ENCODE measurements around the gene MALAT1.

The MALAT1 gene

DNA sequence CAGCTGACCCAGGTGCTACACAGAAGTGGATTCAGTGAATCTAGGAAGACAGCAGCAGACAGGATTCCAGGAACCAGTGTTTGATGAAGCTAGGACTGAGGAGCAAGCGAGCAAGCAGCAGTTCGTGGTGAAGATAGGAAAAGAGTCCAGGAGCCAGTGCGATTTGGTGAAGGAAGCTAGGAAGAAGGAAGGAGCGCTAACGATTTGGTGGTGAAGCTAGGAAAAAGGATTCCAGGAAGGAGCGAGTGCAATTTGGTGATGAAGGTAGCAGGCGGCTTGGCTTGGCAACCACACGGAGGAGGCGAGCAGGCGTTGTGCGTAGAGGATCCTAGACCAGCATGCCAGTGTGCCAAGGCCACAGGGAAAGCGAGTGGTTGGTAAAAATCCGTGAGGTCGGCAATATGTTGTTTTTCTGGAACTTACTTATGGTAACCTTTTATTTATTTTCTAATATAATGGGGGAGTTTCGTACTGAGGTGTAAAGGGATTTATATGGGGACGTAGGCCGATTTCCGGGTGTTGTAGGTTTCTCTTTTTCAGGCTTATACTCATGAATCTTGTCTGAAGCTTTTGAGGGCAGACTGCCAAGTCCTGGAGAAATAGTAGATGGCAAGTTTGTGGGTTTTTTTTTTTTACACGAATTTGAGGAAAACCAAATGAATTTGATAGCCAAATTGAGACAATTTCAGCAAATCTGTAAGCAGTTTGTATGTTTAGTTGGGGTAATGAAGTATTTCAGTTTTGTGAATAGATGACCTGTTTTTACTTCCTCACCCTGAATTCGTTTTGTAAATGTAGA is 1.7 kb downstream of the MALAT1 start:
- TF ChIP-seq ARNTL (CRISPR knock-in tag; IDR thresholded peaks at IDR 0.05; ENCODE audit: borderline replicate concordance, low read depth) (no peak), GLIS3 (CRISPR knock-in tag; IDR thresholded peaks at IDR 0.05) (peak; percentile 92), ESRRG (CRISPR knock-in tag; IDR thresholded peaks at IDR 0.05) (no peak), TOX (CRISPR knock-in tag; IDR thresholded peaks at IDR 0.05; ENCODE audit: borderline replicate concordance) (peak; percentile 88), ZNF8 (CRISPR knock-in tag; IDR thresholded peaks at IDR 0.05) (no peak; the same call in 1 of the 2 replicates), RARB (CRISPR knock-in tag; IDR thresholded peaks at IDR 0.05) (peak; percentile 75)
- ATAC-seq, result no peak

DNA sequence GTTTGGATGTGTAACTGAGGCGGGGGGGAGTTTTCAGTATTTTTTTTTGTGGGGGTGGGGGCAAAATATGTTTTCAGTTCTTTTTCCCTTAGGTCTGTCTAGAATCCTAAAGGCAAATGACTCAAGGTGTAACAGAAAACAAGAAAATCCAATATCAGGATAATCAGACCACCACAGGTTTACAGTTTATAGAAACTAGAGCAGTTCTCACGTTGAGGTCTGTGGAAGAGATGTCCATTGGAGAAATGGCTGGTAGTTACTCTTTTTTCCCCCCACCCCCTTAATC is 2.3 kb downstream of the MALAT1 start:
- TF ChIP-seq ESRRG (CRISPR knock-in tag; IDR thresholded peaks at IDR 0.05) (peak; percentile 46; the same call in 1 of the 2 replicates), PPARA (CRISPR knock-in tag; IDR thresholded peaks at IDR 0.05; ENCODE audit: borderline replicate concordance) (no peak), GLIS3 (CRISPR knock-in tag; IDR thresholded peaks at IDR 0.05) (peak; percentile 17; the same call in 1 of the 2 replicates), ZFP30 (CRISPR knock-in tag; IDR thresholded peaks at IDR 0.05) (no peak), ZNF565 (CRISPR knock-in tag; conservative IDR thresholded peaks at IDR 0.05; ENCODE audit: low read depth) (no peak), ZC3H10 (CRISPR knock-in tag; IDR thresholded peaks at IDR 0.05) (peak; percentile 16; the same call in 1 of the 2 replicates)
- TF ChIP-seq, protein P1, sequence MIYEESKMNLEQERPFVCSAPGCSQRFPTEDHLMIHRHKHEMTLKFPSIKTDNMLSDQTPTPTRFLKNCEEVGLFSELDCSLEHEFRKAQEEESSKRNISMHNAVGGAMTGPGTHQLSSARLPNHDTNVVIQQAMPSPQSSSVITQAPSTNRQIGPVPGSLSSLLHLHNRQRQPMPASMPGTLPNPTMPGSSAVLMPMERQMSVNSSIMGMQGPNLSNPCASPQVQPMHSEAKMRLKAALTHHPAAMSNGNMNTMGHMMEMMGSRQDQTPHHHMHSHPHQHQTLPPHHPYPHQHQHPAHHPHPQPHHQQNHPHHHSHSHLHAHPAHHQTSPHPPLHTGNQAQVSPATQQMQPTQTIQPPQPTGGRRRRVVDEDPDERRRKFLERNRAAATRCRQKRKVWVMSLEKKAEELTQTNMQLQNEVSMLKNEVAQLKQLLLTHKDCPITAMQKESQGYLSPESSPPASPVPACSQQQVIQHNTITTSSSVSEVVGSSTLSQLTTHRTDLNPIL (CRISPR knock-in tag; IDR thresholded peaks at IDR 0.05; ENCODE audit: low read depth), result no peak
- TF ChIP-seq, protein P2, sequence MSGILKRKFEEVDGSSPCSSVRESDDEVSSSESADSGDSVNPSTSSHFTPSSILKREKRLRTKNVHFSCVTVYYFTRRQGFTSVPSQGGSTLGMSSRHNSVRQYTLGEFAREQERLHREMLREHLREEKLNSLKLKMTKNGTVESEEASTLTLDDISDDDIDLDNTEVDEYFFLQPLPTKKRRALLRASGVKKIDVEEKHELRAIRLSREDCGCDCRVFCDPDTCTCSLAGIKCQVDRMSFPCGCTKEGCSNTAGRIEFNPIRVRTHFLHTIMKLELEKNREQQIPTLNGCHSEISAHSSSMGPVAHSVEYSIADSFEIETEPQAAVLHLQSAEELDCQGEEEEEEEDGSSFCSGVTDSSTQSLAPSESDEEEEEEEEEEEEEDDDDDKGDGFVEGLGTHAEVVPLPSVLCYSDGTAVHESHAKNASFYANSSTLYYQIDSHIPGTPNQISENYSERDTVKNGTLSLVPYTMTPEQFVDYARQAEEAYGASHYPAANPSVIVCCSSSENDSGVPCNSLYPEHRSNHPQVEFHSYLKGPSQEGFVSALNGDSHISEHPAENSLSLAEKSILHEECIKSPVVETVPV (CRISPR knock-in tag; IDR thresholded peaks at IDR 0.05), result peak; percentile 19; the same call in 1 of the 2 replicates
- TF ChIP-seq, protein P3, sequence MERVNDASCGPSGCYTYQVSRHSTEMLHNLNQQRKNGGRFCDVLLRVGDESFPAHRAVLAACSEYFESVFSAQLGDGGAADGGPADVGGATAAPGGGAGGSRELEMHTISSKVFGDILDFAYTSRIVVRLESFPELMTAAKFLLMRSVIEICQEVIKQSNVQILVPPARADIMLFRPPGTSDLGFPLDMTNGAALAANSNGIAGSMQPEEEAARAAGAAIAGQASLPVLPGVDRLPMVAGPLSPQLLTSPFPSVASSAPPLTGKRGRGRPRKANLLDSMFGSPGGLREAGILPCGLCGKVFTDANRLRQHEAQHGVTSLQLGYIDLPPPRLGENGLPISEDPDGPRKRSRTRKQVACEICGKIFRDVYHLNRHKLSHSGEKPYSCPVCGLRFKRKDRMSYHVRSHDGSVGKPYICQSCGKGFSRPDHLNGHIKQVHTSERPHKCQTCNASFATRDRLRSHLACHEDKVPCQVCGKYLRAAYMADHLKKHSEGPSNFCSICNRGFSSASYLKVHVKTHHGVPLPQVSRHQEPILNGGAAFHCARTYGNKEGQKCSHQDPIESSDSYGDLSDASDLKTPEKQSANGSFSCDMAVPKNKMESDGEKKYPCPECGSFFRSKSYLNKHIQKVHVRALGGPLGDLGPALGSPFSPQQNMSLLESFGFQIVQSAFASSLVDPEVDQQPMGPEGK (CRISPR knock-in tag; IDR thresholded peaks at IDR 0.05; ENCODE audit: borderline replicate concordance), result peak; percentile 82; the same call in 1 of the 2 replicates
- no peak for ATAC-seq

DNA sequence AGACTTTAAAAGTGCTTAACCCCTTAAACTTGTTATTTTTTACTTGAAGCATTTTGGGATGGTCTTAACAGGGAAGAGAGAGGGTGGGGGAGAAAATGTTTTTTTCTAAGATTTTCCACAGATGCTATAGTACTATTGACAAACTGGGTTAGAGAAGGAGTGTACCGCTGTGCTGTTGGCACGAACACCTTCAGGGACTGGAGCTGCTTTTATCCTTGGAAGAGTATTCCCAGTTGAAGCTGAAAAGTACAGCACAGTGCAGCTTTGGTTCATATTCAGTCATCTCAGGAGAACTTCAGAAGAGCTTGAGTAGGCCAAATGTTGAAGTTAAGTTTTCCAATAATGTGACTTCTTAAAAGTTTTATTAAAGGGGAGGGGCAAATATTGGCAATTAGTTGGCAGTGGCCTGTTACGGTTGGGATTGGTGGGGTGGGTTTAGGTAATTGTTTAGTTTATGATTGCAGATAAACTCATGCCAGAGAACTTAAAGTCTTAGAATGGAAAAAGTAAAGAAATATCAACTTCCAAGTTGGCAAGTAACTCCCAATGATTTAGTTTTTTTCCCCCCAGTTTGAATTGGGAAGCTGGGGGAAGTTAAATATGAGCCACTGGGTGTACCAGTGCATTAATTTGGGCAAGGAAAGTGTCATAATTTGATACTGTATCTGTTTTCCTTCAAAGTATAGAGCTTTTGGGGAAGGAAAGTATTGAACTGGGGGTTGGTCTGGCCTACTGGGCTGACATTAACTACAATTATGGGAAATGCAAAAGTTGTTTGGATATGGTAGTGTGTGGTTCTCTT is 2.8 kb downstream of the MALAT1 start:
- ATAC-seq, result no peak
- peak; percentile 32 for TF ChIP-seq RARB (CRISPR knock-in tag; IDR thresholded peaks at IDR 0.05)
- TF ChIP-seq, protein P2 (CRISPR knock-in tag; IDR thresholded peaks at IDR 0.05), result no peak
- TF ChIP-seq BACH2 (CRISPR knock-in tag; IDR thresholded peaks at IDR 0.05; ENCODE audit: borderline replicate concordance), result no peak
- peak; percentile 66 for TF ChIP-seq ZNF70 (CRISPR knock-in tag; IDR thresholded peaks at IDR 0.05)
- TF ChIP-seq, protein P3 (CRISPR knock-in tag; IDR thresholded peaks at IDR 0.05; ENCODE audit: borderline replicate concordance), result peak; percentile 19; the same call in 1 of the 2 replicates
- 0 out of 2 replicates have a peak, but pooled peaks have one; percentile 13 for TF ChIP-seq ZNF565 (CRISPR knock-in tag; conservative IDR thresholded peaks at IDR 0.05; ENCODE audit: low read depth)
- TF ChIP-seq ZFP30 (CRISPR knock-in tag; IDR thresholded peaks at IDR 0.05), result peak; percentile 33
- TF ChIP-seq ISL1 (CRISPR knock-in tag; IDR thresholded peaks at IDR 0.05), result no peak; the same call in 1 of the 2 replicates
- TF ChIP-seq TOX (CRISPR knock-in tag; IDR thresholded peaks at IDR 0.05; ENCODE audit: borderline replicate concordance), result peak; percentile 79; the same call in 1 of the 2 replicates
- TF ChIP-seq TCF4 (CRISPR knock-in tag; IDR thresholded peaks at IDR 0.05; ENCODE audit: borderline replicate concordance), result peak; percentile 7
- no peak; the same call in 1 of the 2 replicates for TF ChIP-seq ESRRG (CRISPR knock-in tag; IDR thresholded peaks at IDR 0.05)
- TF ChIP-seq ZFP3 (CRISPR knock-in tag; IDR thresholded peaks at IDR 0.05), result 0 out of 2 replicates have a peak, but pooled peaks have one; percentile 30
- TF ChIP-seq SNAI2 (CRISPR knock-in tag; IDR thresholded peaks at IDR 0.05), result peak; percentile 20
- TF ChIP-seq ZC3H10 (CRISPR knock-in tag; IDR thresholded peaks at IDR 0.05), result peak; percentile 56
- no peak for TF ChIP-seq PPARA (CRISPR knock-in tag; IDR thresholded peaks at IDR 0.05; ENCODE audit: borderline replicate concordance)
- TF ChIP-seq GLIS3 (CRISPR knock-in tag; IDR thresholded peaks at IDR 0.05), result peak; percentile 86; the same call in 1 of the 2 replicates
- TF ChIP-seq, protein P4, sequence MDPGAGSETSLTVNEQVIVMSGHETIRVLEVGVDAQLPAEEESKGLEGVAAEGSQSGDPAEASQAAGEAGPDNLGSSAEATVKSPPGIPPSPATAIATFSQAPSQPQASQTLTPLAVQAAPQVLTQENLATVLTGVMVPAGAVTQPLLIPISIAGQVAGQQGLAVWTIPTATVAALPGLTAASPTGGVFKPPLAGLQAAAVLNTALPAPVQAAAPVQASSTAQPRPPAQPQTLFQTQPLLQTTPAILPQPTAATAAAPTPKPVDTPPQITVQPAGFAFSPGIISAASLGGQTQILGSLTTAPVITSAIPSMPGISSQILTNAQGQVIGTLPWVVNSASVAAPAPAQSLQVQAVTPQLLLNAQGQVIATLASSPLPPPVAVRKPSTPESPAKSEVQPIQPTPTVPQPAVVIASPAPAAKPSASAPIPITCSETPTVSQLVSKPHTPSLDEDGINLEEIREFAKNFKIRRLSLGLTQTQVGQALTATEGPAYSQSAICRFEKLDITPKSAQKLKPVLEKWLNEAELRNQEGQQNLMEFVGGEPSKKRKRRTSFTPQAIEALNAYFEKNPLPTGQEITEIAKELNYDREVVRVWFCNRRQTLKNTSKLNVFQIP (CRISPR knock-in tag; IDR thresholded peaks at IDR 0.05; ENCODE audit: borderline replicate concordance, low read depth), result 0 out of 2 replicates have a peak, but pooled peaks have one; percentile 61
- peak; percentile 14; the same call in 1 of the 2 replicates for TF ChIP-seq ZNF8 (CRISPR knock-in tag; IDR thresholded peaks at IDR 0.05)
- TF ChIP-seq, protein P1 (CRISPR knock-in tag; IDR thresholded peaks at IDR 0.05; ENCODE audit: low read depth), result peak; percentile 84

Measured in SK-N-SH treated with all-trans-retinoic acid at 6 μM for 48 hours (cell line).